Measurements from ENCODE around the gene USP53. TPM values are rescaled to one million over a fixed set of nuclear protein-coding genes. Genes with fewer than 3 reads are reported as not detected.
"Not testable (repeated sequence)": the region's sequence is repeated elsewhere in the genome, so short reads cannot be mapped to it uniquely, and the experiment has no call there.

USP53 gene
- total RNA-seq, 1 donor from 2014 or later = 32.3 TPM

DNA sequence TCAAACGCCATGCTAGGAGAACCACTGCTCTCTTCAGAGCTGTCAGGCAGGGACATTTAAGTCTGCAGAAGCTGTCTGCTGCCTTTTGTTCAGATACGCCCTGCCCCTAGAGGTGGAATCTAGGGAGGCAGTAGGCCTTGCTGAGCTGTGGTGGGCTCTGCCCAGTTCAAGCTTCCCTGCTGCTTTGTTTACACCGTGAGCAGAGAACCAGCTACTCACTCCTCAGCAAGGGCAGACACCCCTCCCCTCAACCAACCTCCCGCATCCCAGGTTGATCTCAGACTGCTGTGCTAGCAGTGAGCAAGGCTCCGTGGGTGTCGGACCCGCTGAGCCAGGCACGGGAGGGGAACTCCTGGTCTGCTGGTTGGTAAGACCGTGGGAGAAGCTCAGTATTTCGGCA lies 42.7 kb downstream of the USP53 start:
- Mint-ChIP-seq H3K9me3 (ENCODE audit: unreplicated experiment) (peaks cover 11% of the 10 kb centered on the region), H3K36me3 (ENCODE audit: low read depth, unreplicated experiment) (peaks cover 32% of the 10 kb centered on the region)
- H3K9me3 ChIP-seq (ENCODE audit: insufficient read depth, low read depth, low read length); H3K4me2 ChIP-seq (ENCODE audit: low read length); H3K4me3 ChIP-seq (ENCODE audit: insufficient read depth, low read depth, low read length); DNase-seq (ENCODE audit: low read depth); FAIRE-seq; H3K4me1 Mint-ChIP-seq (ENCODE audit: low read depth, unreplicated experiment); H2AFZ ChIP-seq (ENCODE audit: low read depth, low read length); H4K20me1 ChIP-seq (ENCODE audit: insufficient read depth, low read length); H3K27me3 ChIP-seq (ENCODE audit: insufficient read depth, low read length); H3K79me2 ChIP-seq (ENCODE audit: insufficient read depth, low read length); H3K27ac ChIP-seq (ENCODE audit: low read depth, low read length); H3K4me1 ChIP-seq (ENCODE audit: insufficient read depth, low read length); H3K9ac ChIP-seq (ENCODE audit: low read length); H3K4me3 Mint-ChIP-seq (ENCODE audit: unreplicated experiment); H3K27me3 Mint-ChIP-seq (ENCODE audit: low read depth, unreplicated experiment); H3K27ac Mint-ChIP-seq (ENCODE audit: unreplicated experiment): not testable (repeated sequence)
- H3K36me3 ChIP-seq (ENCODE audit: insufficient read depth, low read length) = peaks cover 10% of the 10 kb centered on the region

DNA sequence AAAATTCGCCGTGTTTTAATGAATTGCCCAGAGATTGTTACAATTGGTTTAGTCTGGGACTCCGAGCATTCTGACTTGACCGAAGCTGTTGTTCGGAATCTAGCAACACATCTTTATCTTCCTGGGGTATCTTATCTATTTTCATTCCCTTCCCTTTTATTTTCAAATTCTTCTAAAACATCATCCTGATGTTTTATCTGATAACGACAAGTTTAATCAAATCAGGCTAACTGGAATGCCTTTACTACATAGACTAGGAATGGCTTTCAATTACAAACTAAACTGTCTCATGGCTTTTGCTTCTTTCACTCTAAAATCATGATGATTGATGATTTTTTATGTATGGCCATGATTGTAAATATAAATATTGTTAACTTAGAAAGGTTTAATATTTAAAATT lies 48.0 kb downstream of the USP53 start:
- Histone ChIP-seq H3K27ac (ENCODE audit: low read depth, low read length) (no peak overlapping the region), H3K79me2 (ENCODE audit: insufficient read depth, low read length) (no peaks in the 10 kb centered on the region), H3K4me3 (ENCODE audit: insufficient read depth, low read depth, low read length) (no peak overlapping the region), H3K36me3 (ENCODE audit: insufficient read depth, low read length) (peaks cover 8% of the 10 kb centered on the region), H2AFZ (ENCODE audit: low read depth, low read length) (no peak overlapping the region), H4K20me1 (ENCODE audit: insufficient read depth, low read length) (no peaks in the 10 kb centered on the region), H3K9ac (ENCODE audit: low read length) (no peak overlapping the region), H3K4me1 (ENCODE audit: insufficient read depth, low read length) (no peaks in the 10 kb centered on the region), H3K4me2 (ENCODE audit: low read length) (no peak overlapping the region), H3K9me3 (ENCODE audit: insufficient read depth, low read depth, low read length) (no peaks in the 10 kb centered on the region), H3K27me3 (ENCODE audit: insufficient read depth, low read length) (no peaks in the 10 kb centered on the region)
- Mint-ChIP-seq H3K27me3 (ENCODE audit: low read depth, unreplicated experiment) (no peaks in the 10 kb centered on the region), H3K9me3 (ENCODE audit: unreplicated experiment) (no peaks in the 10 kb centered on the region), H3K4me3 (ENCODE audit: unreplicated experiment) (no peak overlapping the region), H3K27ac (ENCODE audit: unreplicated experiment) (no peak overlapping the region), H3K4me1 (ENCODE audit: low read depth, unreplicated experiment) (no peaks in the 10 kb centered on the region), H3K36me3 (ENCODE audit: low read depth, unreplicated experiment) (peaks cover 5% of the 10 kb centered on the region)
- FAIRE-seq = no peak
- DNase-seq (ENCODE audit: low read depth) = no peak
- no peak for TF ChIP-seq EZH2 (IDR thresholded peaks at IDR 0.05; ENCODE audit: insufficient read depth, low read length)
- TF ChIP-seq, protein P1, sequence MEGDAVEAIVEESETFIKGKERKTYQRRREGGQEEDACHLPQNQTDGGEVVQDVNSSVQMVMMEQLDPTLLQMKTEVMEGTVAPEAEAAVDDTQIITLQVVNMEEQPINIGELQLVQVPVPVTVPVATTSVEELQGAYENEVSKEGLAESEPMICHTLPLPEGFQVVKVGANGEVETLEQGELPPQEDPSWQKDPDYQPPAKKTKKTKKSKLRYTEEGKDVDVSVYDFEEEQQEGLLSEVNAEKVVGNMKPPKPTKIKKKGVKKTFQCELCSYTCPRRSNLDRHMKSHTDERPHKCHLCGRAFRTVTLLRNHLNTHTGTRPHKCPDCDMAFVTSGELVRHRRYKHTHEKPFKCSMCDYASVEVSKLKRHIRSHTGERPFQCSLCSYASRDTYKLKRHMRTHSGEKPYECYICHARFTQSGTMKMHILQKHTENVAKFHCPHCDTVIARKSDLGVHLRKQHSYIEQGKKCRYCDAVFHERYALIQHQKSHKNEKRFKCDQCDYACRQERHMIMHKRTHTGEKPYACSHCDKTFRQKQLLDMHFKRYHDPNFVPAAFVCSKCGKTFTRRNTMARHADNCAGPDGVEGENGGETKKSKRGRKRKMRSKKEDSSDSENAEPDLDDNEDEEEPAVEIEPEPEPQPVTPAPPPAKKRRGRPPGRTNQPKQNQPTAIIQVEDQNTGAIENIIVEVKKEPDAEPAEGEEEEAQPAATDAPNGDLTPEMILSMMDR (IDR thresholded peaks at IDR 0.05; ENCODE audit: insufficient read depth, low read depth, low read length) = no peak

DNA sequence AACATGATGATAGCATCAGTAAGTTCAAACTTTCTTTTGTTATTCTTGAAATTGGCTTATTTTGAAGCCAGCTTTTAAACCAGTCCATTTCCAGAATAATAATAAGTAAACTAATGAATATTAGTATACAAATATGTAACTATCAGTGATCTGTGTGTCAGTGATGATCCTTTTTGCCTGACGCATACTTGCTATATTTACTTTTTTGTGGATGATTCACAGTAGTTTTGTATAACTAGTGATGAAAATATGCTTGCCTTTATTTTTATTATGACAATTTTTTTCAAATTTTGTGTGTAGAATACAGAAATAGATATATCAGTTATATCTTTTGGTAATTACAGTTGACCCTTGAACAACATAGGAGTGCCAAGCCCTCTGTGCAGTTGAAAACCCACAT lies 49.5 kb downstream of the USP53 start:
- Mint-ChIP-seq H3K27me3 (ENCODE audit: low read depth, unreplicated experiment) (no peaks in the 10 kb centered on the region), H3K9me3 (ENCODE audit: unreplicated experiment) (no peaks in the 10 kb centered on the region), H3K27ac (ENCODE audit: unreplicated experiment) (no peak overlapping the region), H3K4me3 (ENCODE audit: unreplicated experiment) (no peak overlapping the region), H3K36me3 (ENCODE audit: low read depth, unreplicated experiment) (peaks cover 7% of the 10 kb centered on the region), H3K4me1 (ENCODE audit: low read depth, unreplicated experiment) (no peaks in the 10 kb centered on the region)
- DNase-seq (ENCODE audit: low read depth) (no peak), FAIRE-seq (no peak)
- no peak overlapping the region for H3K4me3 ChIP-seq (ENCODE audit: insufficient read depth, low read depth, low read length)
- TF ChIP-seq, protein P1 (IDR thresholded peaks at IDR 0.05; ENCODE audit: insufficient read depth, low read depth, low read length) = no peak
- no peak for TF ChIP-seq EZH2 (IDR thresholded peaks at IDR 0.05; ENCODE audit: insufficient read depth, low read length)
- H3K79me2 ChIP-seq (ENCODE audit: insufficient read depth, low read length) = no peaks in the 10 kb centered on the region
- H3K27me3 ChIP-seq (ENCODE audit: insufficient read depth, low read length) = no peaks in the 10 kb centered on the region
- no peaks in the 10 kb centered on the region for H4K20me1 ChIP-seq (ENCODE audit: insufficient read depth, low read length)
- no peak overlapping the region for H3K27ac ChIP-seq (ENCODE audit: low read depth, low read length)
- H3K9ac ChIP-seq (ENCODE audit: low read length) = no peak overlapping the region
- no peak overlapping the region for H3K4me2 ChIP-seq (ENCODE audit: low read length)
- no peaks in the 10 kb centered on the region for H3K9me3 ChIP-seq (ENCODE audit: insufficient read depth, low read depth, low read length)
- no peak overlapping the region for H2AFZ ChIP-seq (ENCODE audit: low read depth, low read length)
- peaks cover under 1% of the 10 kb centered on the region for H3K36me3 ChIP-seq (ENCODE audit: insufficient read depth, low read length)
- H3K4me1 ChIP-seq (ENCODE audit: insufficient read depth, low read length) = no peaks in the 10 kb centered on the region
